ENCODE measurements around the gene STYXL1. TPM values are rescaled to one million over a fixed set of nuclear protein-coding genes. Genes with fewer than 3 reads are reported as not detected.
"Not testable (repeated sequence)": the region's sequence is repeated elsewhere in the genome, so short reads cannot be mapped to it uniquely, and the experiment has no call there.

The STYXL1 gene
- total RNA-seq, 2 donors from 2014 or later: 69.8 to 72.0 TPM

DNA sequence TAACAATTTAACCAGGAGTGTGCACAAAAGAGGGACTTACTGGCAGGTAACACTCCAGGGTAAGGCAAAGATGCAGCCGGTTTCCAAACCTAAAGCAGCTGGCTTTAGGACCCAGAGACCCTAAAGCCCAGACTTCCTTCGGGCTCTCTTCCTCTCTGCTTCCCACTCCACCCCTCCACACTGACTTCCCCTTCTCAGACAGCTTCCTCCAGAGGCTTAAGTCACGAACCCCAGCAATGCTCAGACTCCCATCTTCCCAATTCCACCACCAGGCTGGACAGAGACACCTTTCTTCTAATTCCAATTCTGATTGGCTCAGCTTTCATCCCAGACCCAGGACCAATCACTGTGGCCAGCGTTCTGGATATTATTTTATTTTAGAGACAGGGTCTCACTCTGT lies 24.8 kb downstream of the STYXL1 start:
- Mint-ChIP-seq H3K4me1 (no peaks in the 10 kb centered on the region), H3K9me3 (no peaks in the 10 kb centered on the region)
- TF ChIP-seq, protein P1, sequence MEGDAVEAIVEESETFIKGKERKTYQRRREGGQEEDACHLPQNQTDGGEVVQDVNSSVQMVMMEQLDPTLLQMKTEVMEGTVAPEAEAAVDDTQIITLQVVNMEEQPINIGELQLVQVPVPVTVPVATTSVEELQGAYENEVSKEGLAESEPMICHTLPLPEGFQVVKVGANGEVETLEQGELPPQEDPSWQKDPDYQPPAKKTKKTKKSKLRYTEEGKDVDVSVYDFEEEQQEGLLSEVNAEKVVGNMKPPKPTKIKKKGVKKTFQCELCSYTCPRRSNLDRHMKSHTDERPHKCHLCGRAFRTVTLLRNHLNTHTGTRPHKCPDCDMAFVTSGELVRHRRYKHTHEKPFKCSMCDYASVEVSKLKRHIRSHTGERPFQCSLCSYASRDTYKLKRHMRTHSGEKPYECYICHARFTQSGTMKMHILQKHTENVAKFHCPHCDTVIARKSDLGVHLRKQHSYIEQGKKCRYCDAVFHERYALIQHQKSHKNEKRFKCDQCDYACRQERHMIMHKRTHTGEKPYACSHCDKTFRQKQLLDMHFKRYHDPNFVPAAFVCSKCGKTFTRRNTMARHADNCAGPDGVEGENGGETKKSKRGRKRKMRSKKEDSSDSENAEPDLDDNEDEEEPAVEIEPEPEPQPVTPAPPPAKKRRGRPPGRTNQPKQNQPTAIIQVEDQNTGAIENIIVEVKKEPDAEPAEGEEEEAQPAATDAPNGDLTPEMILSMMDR (conservative IDR thresholded peaks at IDR 0.05): no peak

GRCh38 chr7:76022026-76022780 lies 25.6 kb downstream of the STYXL1 start:
- H3K36me3 Mint-ChIP-seq (ENCODE audit: low read depth): peaks cover 73% of the 10 kb centered on the region
- H3K4me1 Mint-ChIP-seq: no peaks in the 10 kb centered on the region
- Histone ChIP-seq H3K36me3 (ENCODE audit: control insufficient read depth, insufficient read depth, low read length) (peaks cover 69% of the 10 kb centered on the region), H3K4me1 (ENCODE audit: control insufficient read depth, insufficient read depth, low read length) (no peaks in the 10 kb centered on the region), H3K27me3 (ENCODE audit: control insufficient read depth, insufficient read depth, low read length, poor library complexity, severe bottlenecking) (no peaks in the 10 kb centered on the region), H3K9me3 (ENCODE audit: control insufficient read depth, low read length) (no peaks in the 10 kb centered on the region), H3K27ac (ENCODE audit: low read depth, low read length) (no peak overlapping the region), H3K9ac (ENCODE audit: extremely low read depth, low read length, poor library complexity, severe bottlenecking) (no peak overlapping the region), H3K4me3 (ENCODE audit: low read length) (no peak overlapping the region)
- WGBS, 2 experiments (ENCODE audit: insufficient coverage in 1 of 2, insufficient read length in 1 of 2): 85 to 98% methylated on average over 6 to 7 of the region's 7 CpGs
- H3K4me3 Mint-ChIP-seq: no peak overlapping the region
- H3K9me3 Mint-ChIP-seq: no peaks in the 10 kb centered on the region
- no peak overlapping the region for H3K27ac Mint-ChIP-seq
- no peaks in the 10 kb centered on the region for H3K27me3 Mint-ChIP-seq (ENCODE audit: insufficient read depth)
- TF ChIP-seq, protein P1 (conservative IDR thresholded peaks at IDR 0.05): no peak
- no peak for DNase-seq

More for the DNA sequence above, 24.8 kb downstream of the STYXL1 start:
- Histone ChIP-seq H3K27me3 (ENCODE audit: control insufficient read depth, insufficient read depth, low read length, poor library complexity, severe bottlenecking) (no peaks in the 10 kb centered on the region), H3K36me3 (ENCODE audit: control insufficient read depth, insufficient read depth, low read length) (peaks cover 67% of the 10 kb centered on the region), H3K9me3 (ENCODE audit: control insufficient read depth, low read length) (no peaks in the 10 kb centered on the region), H3K27ac (ENCODE audit: low read depth, low read length) (no peak overlapping the region), H3K9ac (ENCODE audit: extremely low read depth, low read length, poor library complexity, severe bottlenecking) (no peak overlapping the region), H3K4me1 (ENCODE audit: control insufficient read depth, insufficient read depth, low read length) (no peaks in the 10 kb centered on the region), H3K4me3 (ENCODE audit: low read length) (no peak overlapping the region)
- WGBS, 2 experiments (ENCODE audit: insufficient coverage in 1 of 2, insufficient read length in 1 of 2): 78% methylated on average over 4 of the region's 4 CpGs; no CpG with 5 or more reads in 1 of the 2 experiments
- no peak overlapping the region for H3K27ac Mint-ChIP-seq
- no peaks in the 10 kb centered on the region for H3K27me3 Mint-ChIP-seq (ENCODE audit: insufficient read depth)
- DNase-seq: no peak
- H3K4me3 Mint-ChIP-seq: no peak overlapping the region
- peaks cover 71% of the 10 kb centered on the region for H3K36me3 Mint-ChIP-seq (ENCODE audit: low read depth)

- Mint-ChIP-seq H3K27ac (no peak overlapping the region), H3K4me1 (no peaks in the 10 kb centered on the region), H3K4me3 (no peak overlapping the region), H3K27me3 (ENCODE audit: insufficient read depth) (no peaks in the 10 kb centered on the region), H3K36me3 (ENCODE audit: low read depth) (peaks cover 71% of the 10 kb centered on the region), H3K9me3 (no peaks in the 10 kb centered on the region)
- H3K4me3 ChIP-seq (ENCODE audit: low read length): no peak overlapping the region
- H3K36me3 ChIP-seq (ENCODE audit: control insufficient read depth, insufficient read depth, low read length): peaks cover 71% of the 10 kb centered on the region
- DNase-seq: peak; percentile 91
- WGBS, 2 experiments (ENCODE audit: insufficient coverage in 1 of 2, insufficient read length in 1 of 2): 59 to 64% methylated on average over 5 to 6 of the region's 6 CpGs
- H3K9ac ChIP-seq (ENCODE audit: extremely low read depth, low read length, poor library complexity, severe bottlenecking): no peak overlapping the region
- no peaks in the 10 kb centered on the region for H3K4me1 ChIP-seq (ENCODE audit: control insufficient read depth, insufficient read depth, low read length)
- no peaks in the 10 kb centered on the region for H3K9me3 ChIP-seq (ENCODE audit: control insufficient read depth, low read length)
- no peaks in the 10 kb centered on the region for H3K27me3 ChIP-seq (ENCODE audit: control insufficient read depth, insufficient read depth, low read length, poor library complexity, severe bottlenecking)
- H3K27ac ChIP-seq (ENCODE audit: low read depth, low read length): no peak overlapping the region
- TF ChIP-seq, protein P1 (conservative IDR thresholded peaks at IDR 0.05): peak; percentile 94
These were observed 27.6 kb downstream of the STYXL1 start for GRCh38 chr7:76020031-76020714.

DNA sequence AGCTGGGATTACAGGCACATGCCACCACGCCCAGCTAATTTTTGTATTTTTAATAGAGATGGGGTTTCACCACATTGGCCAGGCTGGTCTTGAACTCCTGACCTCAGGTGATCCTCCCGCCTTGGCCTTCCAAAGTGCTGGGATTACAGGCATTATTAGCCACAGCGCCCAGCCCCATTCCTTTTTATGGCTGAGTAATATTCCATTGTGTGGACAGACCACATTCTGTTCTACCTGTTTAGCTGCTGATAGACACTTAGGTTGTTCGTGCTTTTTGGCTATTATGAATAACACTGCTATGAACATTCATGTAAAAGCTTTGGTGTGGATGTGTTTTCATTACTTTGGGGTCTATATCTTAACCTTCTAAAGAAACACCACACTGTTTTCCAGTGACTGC lies 29.3 kb downstream of the STYXL1 start:
- not testable (repeated sequence) for H3K27ac Mint-ChIP-seq; DNase-seq; H3K27me3 ChIP-seq (ENCODE audit: control insufficient read depth, insufficient read depth, low read length, poor library complexity, severe bottlenecking); H3K4me3 Mint-ChIP-seq; H3K9me3 ChIP-seq (ENCODE audit: control insufficient read depth, low read length); H3K4me1 Mint-ChIP-seq; H3K9ac ChIP-seq (ENCODE audit: extremely low read depth, low read length, poor library complexity, severe bottlenecking); H3K27me3 Mint-ChIP-seq (ENCODE audit: insufficient read depth); H3K4me3 ChIP-seq (ENCODE audit: low read length); H3K9me3 Mint-ChIP-seq; H3K4me1 ChIP-seq (ENCODE audit: control insufficient read depth, insufficient read depth, low read length); H3K27ac ChIP-seq (ENCODE audit: low read depth, low read length)
- WGBS, 2 experiments (ENCODE audit: insufficient coverage in 1 of 2, insufficient read length in 1 of 2): 86 to 95% methylated on average over 2 to 4 of the region's 4 CpGs
- peaks cover 70% of the 10 kb centered on the region for H3K36me3 Mint-ChIP-seq (ENCODE audit: low read depth)
- peaks cover 73% of the 10 kb centered on the region for H3K36me3 ChIP-seq (ENCODE audit: control insufficient read depth, insufficient read depth, low read length)
